IMR-90 (cell line): ENCODE data around the gene NEK2. TPM values are rescaled to one million over a fixed set of nuclear protein-coding genes. Genes with fewer than 3 reads are reported as not detected.

Experiments
- ATAC-seq: fragments of 200-7000 bp; cut with Tn5 transposase; 2 replicates; pipeline ENCODE4 v1.9.1; 2020; ENCODE audit warnings: low read depth, mild to moderate bottlenecking, moderate library complexity
- BruUV-seq: library from RNA; stranded (reverse); fragments of 400-500 nt; replicated peaks from 2 replicates; lab custom pipeline; 2021; lab: Mats Ljungman, UMichigan
- CTCF ChIA-PET: fragments of 300-600 bp; formaldehyde crosslinking; extraction: SDS; loops from one replicate; lab custom pipeline; 2021; ENCODE audit warnings: antibody characterized with exemption; lab: Yijun Ruan, JAX
- POLR2A ChIA-PET: fragments of 300-600 bp; sonication (Branson Sonifier 250); formaldehyde crosslinking; loops from one replicate; lab custom pipeline; 2022; ENCODE audit warnings: antibody characterized with exemption; ENCODE audit not compliant: unreplicated experiment; lab: Charles Lee
- DNase-seq: peaks from one replicate; pipeline ENCODE4 v3.0.0; 2013
- H2AFZ ChIP-seq: replicated peaks from 2 replicates; pipeline ENCODE3; 2013; ENCODE audit warnings: low read length, mild to moderate bottlenecking; ENCODE audit not compliant: poor library complexity
- H2AK5ac ChIP-seq: 2 replicates; pipeline ENCODE4 v1.6.1; 2013; ENCODE audit warnings: low read depth, low read length, inconsistent platforms
- H2AK9ac ChIP-seq: replicated peaks from 2 replicates; pipeline ENCODE3; 2013; ENCODE audit warnings: mild to moderate bottlenecking, low read depth, low read length, moderate library complexity; ENCODE audit not compliant: poor library complexity
- H2BK120ac ChIP-seq: 2 replicates; pipeline ENCODE4 v1.6.1; 2013; ENCODE audit warnings: low read depth, low read length, inconsistent platforms
- H2BK15ac ChIP-seq: 3 replicates; pipeline ENCODE4 v1.6.1; 2013; ENCODE audit warnings: low read depth, low read length, inconsistent platforms
- H2BK20ac ChIP-seq: 2 replicates; pipeline ENCODE4 v1.6.1; 2013; ENCODE audit warnings: low read depth, mild to moderate bottlenecking, inconsistent platforms, low read length, moderate library complexity
- H2BK5ac ChIP-seq: 2 replicates; pipeline ENCODE4 v1.6.1; 2013; ENCODE audit warnings: mild to moderate bottlenecking, low read depth, low read length, inconsistent platforms; ENCODE audit not compliant: poor library complexity, severe bottlenecking
- H3K14ac ChIP-seq: replicated peaks from 2 replicates; pipeline ENCODE4 v1.6.1; 2013; ENCODE audit warnings: low read depth, low read length, inconsistent platforms
- H3K18ac ChIP-seq: 2 replicates; pipeline ENCODE4 v1.6.1; 2013; ENCODE audit warnings: low read depth, low read length, control low read depth
- H3K23ac ChIP-seq: 2 replicates; pipeline ENCODE4 v1.6.1; 2013; ENCODE audit warnings: low read depth, low read length, inconsistent platforms
- H3K27ac ChIP-seq: 2 replicates; pipeline ENCODE4 v1.5.1; 2013; ENCODE audit warnings: mild to moderate bottlenecking, control low read depth, low read length; ENCODE audit not compliant: insufficient read depth
- H3K27me3 ChIP-seq: 2 replicates; pipeline ENCODE4 v1.6.1; 2013; ENCODE audit warnings: low read length; ENCODE audit not compliant: control insufficient read depth, insufficient read depth
- H3K36me3 ChIP-seq: 2 replicates; pipeline ENCODE4 v1.6.1; 2013; ENCODE audit warnings: low read length, mixed read lengths; ENCODE audit not compliant: control insufficient read depth, insufficient read depth
- H3K4ac ChIP-seq: 2 replicates; pipeline ENCODE4 v1.6.1; 2013; ENCODE audit warnings: low read depth, low read length, inconsistent platforms
- H3K4me1 ChIP-seq: 2 replicates; pipeline ENCODE4 v1.6.1; 2013; ENCODE audit warnings: low read length, mixed read lengths; ENCODE audit not compliant: control insufficient read depth, insufficient read depth
- H3K4me2 ChIP-seq: 2 replicates; pipeline ENCODE4 v1.6.1; 2013; ENCODE audit warnings: low read depth, mild to moderate bottlenecking, control low read depth, low read length, moderate library complexity
- H3K4me3 ChIP-seq: 2 replicates; pipeline ENCODE4 v1.5.1; 2013; ENCODE audit warnings: low read depth, mild to moderate bottlenecking, control low read depth, low read length, moderate library complexity; ENCODE audit not compliant: insufficient read depth
- H3K56ac ChIP-seq: 2 replicates; pipeline ENCODE4 v1.6.1; 2013; ENCODE audit warnings: low read length, inconsistent platforms; ENCODE audit not compliant: insufficient read depth; ENCODE audit errors: extremely low read depth
- H3K79me1 ChIP-seq, 2 experiments: 2 replicates each; pipeline ENCODE4 v1.6.1; 2013; ENCODE audit warnings: low read length in 2 of 2, inconsistent platforms in 1 of 2, low read depth in 1 of 2
- H3K9ac ChIP-seq: 2 replicates; pipeline ENCODE4 v1.6.1; 2013; ENCODE audit warnings: low read depth, low read length, control low read depth
- H3K9me1 ChIP-seq: 2 replicates; pipeline ENCODE4 v1.6.1; 2013; ENCODE audit warnings: low read length, inconsistent platforms; ENCODE audit not compliant: insufficient read depth
- H3K9me3 ChIP-seq: 2 replicates; pipeline ENCODE4 v1.6.1; 2013; ENCODE audit warnings: low read length; ENCODE audit not compliant: control insufficient read depth, insufficient read depth
- H4K20me1 ChIP-seq: 2 replicates; pipeline ENCODE4 v1.6.1; 2013; ENCODE audit warnings: low read length, inconsistent platforms; ENCODE audit not compliant: insufficient read depth
- H4K5ac ChIP-seq: 2 replicates; pipeline ENCODE4 v1.6.1; 2013; ENCODE audit warnings: mild to moderate bottlenecking, low read depth, low read length, control low read depth
- H4K8ac ChIP-seq, 2 experiments: 2 replicates each; pipeline ENCODE4 v1.6.1; 2013; ENCODE audit warnings: low read depth in 2 of 2, low read length in 2 of 2, control low read depth in 1 of 2, inconsistent platforms in 1 of 2
- H4K91ac ChIP-seq: 2 replicates; pipeline ENCODE4 v1.6.1; 2013; ENCODE audit warnings: low read depth, low read length, inconsistent platforms; ENCODE audit not compliant: insufficient read depth
- CEBPB ChIP-seq: IDR thresholded peaks from 2 replicates; pipeline ENCODE4 v1.6.1; 2012; ENCODE audit warnings: low read depth, low read length, improper control_type of control experiment
- MXI1 ChIP-seq: IDR thresholded peaks from 2 replicates; pipeline ENCODE4 v1.6.1; 2012; ENCODE audit warnings: low read depth, mild to moderate bottlenecking, low read length, moderate library complexity, borderline replicate concordance
- NFE2L2 ChIP-seq: fragments of 150-350 bp; IDR thresholded peaks from 2 replicates; pipeline ENCODE4 v1.6.1; 2016; ENCODE audit warnings: low read depth, mild to moderate bottlenecking, low read length
- POLR2A ChIP-seq: IDR thresholded peaks from 2 replicates; pipeline ENCODE4 v1.6.1; 2012; ENCODE audit warnings: mild to moderate bottlenecking, low read depth, low read length
- RAD21 ChIP-seq: IDR thresholded peaks from 2 replicates; pipeline ENCODE4 v1.6.1; 2012; ENCODE audit warnings: low read length, improper control_type of control experiment
- RCOR1 ChIP-seq: IDR thresholded peaks from 2 replicates; pipeline ENCODE4 v1.6.1; 2012; ENCODE audit warnings: mild to moderate bottlenecking, low read length, improper control_type of control experiment; ENCODE audit not compliant: insufficient replicate concordance
- SMC3 ChIP-seq: fragments of 150-350 bp; IDR thresholded peaks from 2 replicates; pipeline ENCODE4 v1.6.1; 2016; ENCODE audit warnings: low read depth, mild to moderate bottlenecking, antibody characterized with exemption, low read length, moderate library complexity
- WGBS, 2 experiments: methylation state at CpG; one replicate each; pipeline versions ENCODE4 v1.1.5 to v1.1.7; 2013; ENCODE audit warnings: missing lambda C conversion rate in 2 of 2; ENCODE audit not compliant: insufficient read length in 1 of 2; ENCODE audit errors: extremely low coverage in 2 of 2; 5-methylcytosine and 5-hydroxymethylcytosine counted together
- dilution Hi-C: fragments of 300-500 bp; cut with HindIII; formaldehyde crosslinking; loops from one replicate; pipeline ENCODE4 v1.14.3; 2018; ENCODE audit warnings: low sequenced_read_pairs; ENCODE audit not compliant: unreplicated experiment
- in situ Hi-C: fragments of 300-500 bp; cut with MboI; formaldehyde crosslinking; loops from 3 replicates; pipeline ENCODE4 v1.14.3; 2019; ENCODE audit warnings: low sequenced_read_pairs, inconsistent platforms, mixed read lengths
- intact Hi-C: fragments of 100-400 bp; cut with micrococcal nuclease; formaldehyde crosslinking; loops from 2 replicates; pipeline ENCODE4 v1.10.0; 2022
- polyA plus RNA-seq, 3 experiments: library from polyadenylated mRNA; depleted of rRNA; stranded (reverse); fragments of >200 nt; gene quantifications; 2 replicates each; pipeline ENCODE4 v1.2.3, GENCODE V29; 2012; ENCODE audit warnings: low replicate concordance in 1 of 3
- total RNA-seq: library from RNA; depleted of rRNA; stranded (reverse); fragments of >200 nt; gene quantifications from 2 replicates; pipeline ENCODE4 v1.2.3, GENCODE V29; 2012
- TF ChIP-seq, protein P1 (sequence below): conservative IDR thresholded peaks from 2 replicates; pipeline ENCODE4 v1.5.1; 2012; ENCODE audit warnings: mild to moderate bottlenecking, low read depth, low read length, improper control_type of control experiment

Gene NEK2
- total and polyA plus RNA-seq, 2 of the 4 experiments (the other 2 are of a cell fraction): 9.9 to 26.0 TPM

GRCh38 chr1:211632117-211632807 lies 43.2 kb downstream of the NEK2 start:
- H3K18ac ChIP-seq: peak overlapping the region; percentile 58; the same call in 1 of the 2 replicates
- BruUV-seq: no TSS peak
- no peaks in the 10 kb centered on the region for H3K36me3 ChIP-seq
- in situ Hi-C loops: no loop called here
- intact Hi-C loops: no loop called here
- H2AK5ac ChIP-seq: peak overlapping the region; percentile 64; the same call in 1 of the 2 replicates
- H2BK5ac ChIP-seq: no peak overlapping the region
- peak overlapping the region; percentile 71 for H3K4ac ChIP-seq
- no peaks in the 10 kb centered on the region for H3K9me3 ChIP-seq
- H3K4me2 ChIP-seq: no peak overlapping the region
- dilution Hi-C loops: no loop called here
- H3K9me1 ChIP-seq: peaks cover 15% of the 10 kb centered on the region
- peak overlapping the region; percentile 74; the same call in 1 of the 3 replicates for H2BK15ac ChIP-seq
- no peaks in the 10 kb centered on the region for H3K27me3 ChIP-seq
- H3K56ac ChIP-seq: no peak overlapping the region
- ATAC-seq: no peak
- H2AK9ac ChIP-seq: peak overlapping the region; percentile 94
- H3K14ac ChIP-seq: peak overlapping the region; percentile 39; the same call in 1 of the 2 replicates
- H4K8ac ChIP-seq: peak overlapping the region; percentile 62 to 70; a peak in 2 of 4 replicates
- H4K20me1 ChIP-seq: no peaks in the 10 kb centered on the region
- H4K91ac ChIP-seq: peak overlapping the region; percentile 88; the same call in 1 of the 2 replicates
- POLR2A ChIA-PET: interaction anchor here (0.5 kb wide), 1 partner anchor 1246 kb away, joined by 10 read pairs; no protein-coding TSS in a partner anchor
- no peak overlapping the region for H3K4me3 ChIP-seq
- H2BK120ac ChIP-seq: peak overlapping the region; percentile 90
- no peak for TF ChIP-seq NFE2L2
- TF ChIP-seq POLR2A: no peak
- TF ChIP-seq RCOR1: no peak
- TF ChIP-seq CEBPB: no peak
- TF ChIP-seq, protein P1, sequence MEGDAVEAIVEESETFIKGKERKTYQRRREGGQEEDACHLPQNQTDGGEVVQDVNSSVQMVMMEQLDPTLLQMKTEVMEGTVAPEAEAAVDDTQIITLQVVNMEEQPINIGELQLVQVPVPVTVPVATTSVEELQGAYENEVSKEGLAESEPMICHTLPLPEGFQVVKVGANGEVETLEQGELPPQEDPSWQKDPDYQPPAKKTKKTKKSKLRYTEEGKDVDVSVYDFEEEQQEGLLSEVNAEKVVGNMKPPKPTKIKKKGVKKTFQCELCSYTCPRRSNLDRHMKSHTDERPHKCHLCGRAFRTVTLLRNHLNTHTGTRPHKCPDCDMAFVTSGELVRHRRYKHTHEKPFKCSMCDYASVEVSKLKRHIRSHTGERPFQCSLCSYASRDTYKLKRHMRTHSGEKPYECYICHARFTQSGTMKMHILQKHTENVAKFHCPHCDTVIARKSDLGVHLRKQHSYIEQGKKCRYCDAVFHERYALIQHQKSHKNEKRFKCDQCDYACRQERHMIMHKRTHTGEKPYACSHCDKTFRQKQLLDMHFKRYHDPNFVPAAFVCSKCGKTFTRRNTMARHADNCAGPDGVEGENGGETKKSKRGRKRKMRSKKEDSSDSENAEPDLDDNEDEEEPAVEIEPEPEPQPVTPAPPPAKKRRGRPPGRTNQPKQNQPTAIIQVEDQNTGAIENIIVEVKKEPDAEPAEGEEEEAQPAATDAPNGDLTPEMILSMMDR: no peak
- TF ChIP-seq RAD21: no peak
- no peak for TF ChIP-seq SMC3
- no peak for TF ChIP-seq MXI1
- peaks cover 17% of the 10 kb centered on the region for H3K4me1 ChIP-seq
- peak overlapping the region; percentile 52; the same call in 1 of the 2 replicates for H2BK20ac ChIP-seq
- CTCF ChIA-PET: interaction anchor here (0.7 kb wide), 1 partner anchor 13 kb away, joined by 3 read pairs; no protein-coding TSS in a partner anchor
- 0 out of 2 replicates have a peak overlapping the region, but pooled peaks have one; percentile 1 for H3K23ac ChIP-seq
- H4K5ac ChIP-seq: peak overlapping the region; percentile 69
- no peak overlapping the region; the same call in 1 of the 2 replicates for H3K27ac ChIP-seq
- no peak overlapping the region for H3K9ac ChIP-seq
- no peaks in the 10 kb centered on the region for H3K79me1 ChIP-seq
- no peak for DNase-seq
- H2AFZ ChIP-seq: peak overlapping the region; percentile 92
- WGBS, 2 experiments: 100% methylated on average over 3 of the region's 16 CpGs; no CpG with 5 or more reads in 1 of the 2 experiments
